T-helper 17 cell (primary cell): ENCODE data around the gene METTL4. TPM values are rescaled to one million over a fixed set of nuclear protein-coding genes. Genes with fewer than 3 reads are reported as not detected.
A peak's percentile ranks its signal among the peaks of the same experiment; 100 is the strongest.
"Not testable (repeated sequence)": the region's sequence is repeated elsewhere in the genome, so short reads cannot be mapped to it uniquely, and the experiment has no call there.

Experiments used
- ATAC-seq: fragments of 150-1000 bp; cut with Tn5 transposase; 2 replicates; pipeline ENCODE4 v1.10.0; 2021; ENCODE audit warnings: mild to moderate bottlenecking, moderate library complexity
- DNase-seq, 3 donors: peaks; one replicate each; pipeline versions ENCODE4 v3.0.0 to v3.0.0-alpha.2; 2020 to 2021
- H3K9me3 ChIP-seq: one replicate; pipeline ENCODE4 v1.7.0; 2013; ENCODE audit warnings: low read length, mild to moderate bottlenecking; ENCODE audit not compliant: control insufficient read depth, poor library complexity, severe bottlenecking
- H3K27ac Mint-ChIP-seq: one replicate; pipeline ENCODE4 v1.8.0; 2022; ENCODE audit warnings: mild to moderate bottlenecking, moderate library complexity, mixed read lengths
- H3K27me3 Mint-ChIP-seq: one replicate; pipeline ENCODE4 v1.8.0; 2022; ENCODE audit warnings: mixed read lengths
- H3K36me3 Mint-ChIP-seq: one replicate; pipeline ENCODE4 v1.8.0; 2022; ENCODE audit warnings: low read depth, mixed read lengths
- H3K4me1 Mint-ChIP-seq: one replicate; pipeline ENCODE4 v1.8.0; 2022; ENCODE audit warnings: mild to moderate bottlenecking, mixed read lengths
- H3K4me3 Mint-ChIP-seq: one replicate; pipeline ENCODE4 v1.8.0; 2022; ENCODE audit warnings: mild to moderate bottlenecking, moderate library complexity, mixed read lengths
- total RNA-seq, 4 donors: library from RNA in 2 of 4; stranded (reverse) in 2 of 4; gene quantifications; one replicate each; pipeline ENCODE4 v1.2.3 and lab custom pipeline; 2022 to 2026

The METTL4 gene
- total RNA-seq, 2 donors from 2014 or later = 13.7 to 14.1 TPM

DNA sequence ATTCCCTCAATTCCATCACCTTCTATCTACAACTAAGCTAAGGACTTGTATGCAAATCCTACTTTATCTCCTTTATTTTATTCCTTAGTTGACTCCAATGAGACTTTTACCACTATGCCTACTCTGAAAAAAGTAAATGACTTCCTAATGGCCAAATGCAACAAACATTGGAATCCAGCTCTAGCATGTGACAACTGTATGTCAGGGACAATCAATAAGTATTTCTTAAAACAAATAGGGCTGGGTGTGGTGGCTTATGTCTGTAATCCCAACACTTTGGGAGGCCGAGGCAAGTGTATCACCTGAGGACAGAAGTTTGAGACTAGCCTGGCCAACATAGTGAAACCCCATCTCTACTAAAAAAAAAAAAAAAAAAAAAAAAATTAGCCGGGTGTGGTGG, 21.8 kb downstream of the METTL4 start:
- DNase-seq (no peak), ATAC-seq (no peak)
- Mint-ChIP-seq H3K4me3 (no peak overlapping the region), H3K27me3 (no peaks in the 10 kb centered on the region), H3K4me1 (peaks cover 19% of the 10 kb centered on the region), H3K27ac (no peak overlapping the region), H3K36me3 (peaks cover 11% of the 10 kb centered on the region)
- H3K9me3 ChIP-seq = no peaks in the 10 kb centered on the region

DNA sequence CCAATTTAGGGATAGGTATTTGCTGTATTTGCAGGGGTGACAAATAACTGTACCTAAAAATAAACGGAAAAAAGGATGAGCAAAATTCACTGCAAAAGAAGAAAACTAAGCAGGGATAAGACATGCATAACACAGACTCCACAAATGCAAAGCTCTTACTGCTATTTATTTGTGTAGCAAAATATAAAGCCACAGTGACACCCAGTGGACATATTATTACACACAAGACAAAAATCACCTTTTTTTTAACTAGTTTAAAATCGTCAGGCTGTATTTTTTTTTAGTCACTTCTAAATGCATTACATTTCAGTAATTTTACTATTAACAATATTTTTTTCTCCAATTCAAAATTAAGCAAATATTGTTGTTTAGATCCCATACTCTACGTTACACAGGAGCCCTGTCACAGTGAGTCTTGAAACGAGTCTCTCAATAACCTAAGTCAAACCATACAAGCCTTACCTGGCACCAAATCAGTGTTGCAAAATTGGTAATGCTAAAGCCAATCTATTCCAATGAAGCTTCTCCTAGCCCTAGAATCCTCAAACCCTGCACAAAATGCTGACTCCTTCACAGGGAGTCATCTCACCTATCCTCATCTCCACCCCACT, 23.7 kb downstream of the METTL4 start:
- H3K9me3 ChIP-seq = no peaks in the 10 kb centered on the region
- Mint-ChIP-seq H3K27ac (peak overlapping the region; percentile 88), H3K4me1 (peaks cover 19% of the 10 kb centered on the region), H3K36me3 (peaks cover 11% of the 10 kb centered on the region), H3K27me3 (no peaks in the 10 kb centered on the region), H3K4me3 (no peak overlapping the region)
- DNase-seq (no peak), ATAC-seq (peak; percentile 63)

DNA sequence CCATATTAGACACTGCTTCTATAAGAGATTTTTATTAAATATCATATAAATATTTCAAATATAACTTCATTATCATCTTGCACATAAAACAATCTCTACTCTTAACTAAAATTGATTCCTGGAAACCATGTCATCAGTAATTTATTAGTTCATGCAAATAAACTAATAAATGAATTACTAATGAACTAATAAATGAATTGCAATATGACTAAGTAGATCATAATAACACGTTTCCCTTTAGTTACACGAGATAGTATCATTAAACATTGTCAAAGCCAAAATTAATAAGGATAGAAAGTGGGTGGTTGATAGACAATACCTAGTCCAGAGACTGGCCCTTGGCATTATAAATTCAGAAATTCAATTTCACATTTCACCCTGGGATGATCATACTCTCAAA, 26.1 kb downstream of the METTL4 start:
- DNase-seq = no peak
- no peak overlapping the region for H3K4me3 Mint-ChIP-seq
- peaks cover 15% of the 10 kb centered on the region for H3K4me1 Mint-ChIP-seq
- no peaks in the 10 kb centered on the region for H3K27me3 Mint-ChIP-seq
- no peak overlapping the region for H3K27ac Mint-ChIP-seq
- no peak for ATAC-seq
- H3K9me3 ChIP-seq = no peaks in the 10 kb centered on the region
- H3K36me3 Mint-ChIP-seq = peaks cover 7% of the 10 kb centered on the region

DNA sequence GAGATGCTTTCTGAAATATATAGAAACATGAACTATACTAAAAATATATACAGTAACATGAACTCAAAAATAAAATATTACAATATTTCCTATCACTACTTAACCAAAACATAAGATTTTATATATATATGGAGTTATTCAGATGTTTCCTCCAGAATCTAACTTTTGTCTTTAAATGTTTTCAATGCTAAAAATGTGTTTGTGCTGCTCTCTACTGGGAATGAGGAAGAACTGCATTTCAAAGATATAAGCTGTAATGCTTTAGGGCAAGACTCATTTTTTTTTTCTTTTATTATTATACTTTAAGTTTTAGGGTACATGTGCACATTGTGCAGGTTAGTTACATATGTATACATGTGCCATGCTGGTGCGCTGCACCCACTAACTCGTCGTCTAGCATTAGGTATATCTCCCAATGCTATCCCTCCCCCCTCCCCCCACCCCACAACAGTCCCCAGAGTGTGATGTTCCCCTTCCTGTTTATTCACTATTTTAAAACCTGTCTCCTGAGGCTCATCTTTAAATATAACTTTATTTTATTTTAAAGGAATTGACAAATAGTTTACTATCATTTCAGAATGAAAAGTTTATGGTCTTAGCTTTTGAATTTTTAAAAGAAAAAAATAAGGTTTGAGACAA, 29.3 kb downstream of the METTL4 start:
- H3K4me3 Mint-ChIP-seq, H3K27me3 Mint-ChIP-seq, H3K4me1 Mint-ChIP-seq, H3K36me3 Mint-ChIP-seq, H3K9me3 ChIP-seq, DNase-seq, H3K27ac Mint-ChIP-seq: not testable (repeated sequence)
- peak; percentile 51 for ATAC-seq

DNA sequence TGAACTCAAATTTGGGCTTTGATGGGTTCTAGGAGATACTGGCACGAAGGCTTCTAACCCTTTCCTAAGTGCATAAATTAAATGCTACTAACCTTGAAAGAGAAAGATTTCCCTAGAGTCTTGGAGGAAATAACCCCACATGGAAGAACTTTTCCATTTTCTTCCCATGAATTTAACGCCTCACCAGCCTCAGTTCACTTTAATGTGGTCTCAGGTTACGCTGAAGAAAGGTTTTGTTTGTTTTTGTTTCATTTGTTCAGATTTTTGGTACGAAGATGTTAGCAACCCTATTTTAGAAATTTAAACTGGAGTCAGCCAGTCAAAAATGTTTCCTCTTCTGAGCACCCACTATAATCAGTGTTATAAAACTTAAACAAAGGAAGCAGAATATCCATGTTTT, 30.7 kb downstream of the METTL4 start:
- Mint-ChIP-seq H3K36me3 (peaks cover 4% of the 10 kb centered on the region), H3K4me1 (peaks cover 4% of the 10 kb centered on the region), H3K27ac (no peak overlapping the region), H3K4me3 (no peak overlapping the region), H3K27me3 (no peaks in the 10 kb centered on the region)
- no peaks in the 10 kb centered on the region for H3K9me3 ChIP-seq
- ATAC-seq (no peak), DNase-seq (no peak)

DNA sequence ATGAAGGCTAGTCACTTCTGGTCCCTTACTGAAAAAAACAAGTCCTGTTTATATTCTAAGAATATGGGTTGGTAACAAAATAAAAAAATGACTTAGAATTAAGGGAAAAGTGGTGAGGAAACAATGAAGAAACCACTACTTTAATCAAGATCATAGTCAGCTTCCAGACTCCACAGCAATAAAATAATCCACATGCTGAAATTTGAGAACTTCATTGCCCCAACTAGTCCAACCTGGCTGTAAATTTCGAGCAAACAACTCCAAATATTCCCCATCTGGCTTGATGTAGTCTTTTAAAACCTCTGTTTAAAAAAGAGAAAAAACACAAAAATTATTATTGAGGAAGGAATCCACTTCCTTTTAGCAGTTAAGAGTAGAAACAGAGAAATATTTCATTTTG, 32.5 kb downstream of the METTL4 start:
- ATAC-seq = no peak
- no peak overlapping the region for H3K4me3 Mint-ChIP-seq
- no peaks in the 10 kb centered on the region for H3K27me3 Mint-ChIP-seq
- no peak for DNase-seq
- H3K9me3 ChIP-seq = no peaks in the 10 kb centered on the region
- peaks cover 4% of the 10 kb centered on the region for H3K4me1 Mint-ChIP-seq
- peaks cover 12% of the 10 kb centered on the region for H3K36me3 Mint-ChIP-seq
- H3K27ac Mint-ChIP-seq = no peak overlapping the region

DNA sequence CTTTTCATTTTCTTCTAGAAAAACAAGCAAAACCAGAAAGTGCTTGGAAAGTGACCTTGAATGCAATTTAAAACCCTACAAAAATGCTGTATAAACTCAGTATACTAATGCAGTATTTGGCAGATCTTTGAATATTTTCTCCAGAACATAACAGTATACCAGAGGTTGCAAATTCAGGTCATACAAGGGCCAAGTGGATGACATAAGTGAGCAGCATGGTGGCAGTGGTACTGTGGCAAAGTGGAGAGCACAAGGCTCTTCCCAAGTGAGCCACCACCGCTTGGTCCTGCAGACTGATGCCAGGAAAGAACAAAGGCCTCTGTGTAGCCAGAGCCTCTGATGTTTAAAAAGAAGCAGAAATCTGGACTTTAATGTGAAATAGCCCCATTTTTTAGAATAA, 33.1 kb downstream of the METTL4 start:
- no peak overlapping the region for H3K4me3 Mint-ChIP-seq
- ATAC-seq (no peak), DNase-seq (no peak)
- H3K4me1 Mint-ChIP-seq = peaks cover 4% of the 10 kb centered on the region
- H3K27me3 Mint-ChIP-seq = no peaks in the 10 kb centered on the region
- no peaks in the 10 kb centered on the region for H3K9me3 ChIP-seq
- H3K27ac Mint-ChIP-seq = no peak overlapping the region
- peaks cover 12% of the 10 kb centered on the region for H3K36me3 Mint-ChIP-seq

DNA sequence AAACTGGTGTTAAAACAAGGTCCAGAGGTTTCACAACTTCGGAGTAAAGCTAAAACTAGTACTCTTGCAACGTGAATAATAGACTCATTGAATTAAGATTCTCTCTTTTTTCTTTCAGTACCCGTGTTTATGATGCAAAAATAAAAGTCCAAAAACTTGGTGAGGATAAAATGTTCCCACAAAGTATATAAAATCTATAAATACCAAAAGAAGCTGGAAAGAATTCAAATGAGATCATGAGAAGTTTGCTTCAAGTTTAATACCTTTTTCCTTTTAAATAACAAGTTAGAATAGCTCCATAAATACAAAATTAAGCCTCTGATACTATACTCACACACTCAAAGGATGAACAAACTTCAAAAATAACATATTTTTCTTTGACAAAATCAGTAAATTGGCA, 34.0 kb downstream of the METTL4 start:
- no peak overlapping the region for H3K4me3 Mint-ChIP-seq
- no peak for DNase-seq
- no peak for ATAC-seq
- H3K27ac Mint-ChIP-seq = no peak overlapping the region
- H3K27me3 Mint-ChIP-seq = no peaks in the 10 kb centered on the region
- H3K9me3 ChIP-seq = no peaks in the 10 kb centered on the region
- H3K36me3 Mint-ChIP-seq = peaks cover 12% of the 10 kb centered on the region
- peaks cover 4% of the 10 kb centered on the region for H3K4me1 Mint-ChIP-seq

DNA sequence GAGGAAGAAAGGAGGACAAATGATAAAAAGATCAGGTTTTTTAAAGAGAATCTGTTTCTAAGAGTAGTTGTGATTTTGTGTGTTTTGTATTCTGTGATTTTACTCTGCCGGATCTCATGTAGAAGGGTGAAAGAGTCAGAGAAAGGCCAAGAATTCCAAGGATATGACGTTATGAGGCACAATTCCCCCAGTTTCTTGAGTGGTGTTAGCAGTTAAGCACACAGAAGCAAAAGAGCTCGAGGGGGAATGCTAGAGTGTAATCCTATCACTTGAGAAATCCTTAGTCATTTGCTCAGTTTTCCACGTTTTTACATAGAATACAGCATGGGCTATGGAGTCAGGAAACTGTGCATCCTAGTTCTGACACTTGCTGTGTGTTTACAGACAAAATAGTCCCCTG, 34.8 kb downstream of the METTL4 start:
- no peak for ATAC-seq
- Mint-ChIP-seq H3K4me3 (no peak overlapping the region), H3K27me3 (no peaks in the 10 kb centered on the region), H3K36me3 (peaks cover 12% of the 10 kb centered on the region), H3K4me1 (peaks cover 4% of the 10 kb centered on the region), H3K27ac (no peak overlapping the region)
- DNase-seq = no peak
- H3K9me3 ChIP-seq = no peaks in the 10 kb centered on the region

DNA sequence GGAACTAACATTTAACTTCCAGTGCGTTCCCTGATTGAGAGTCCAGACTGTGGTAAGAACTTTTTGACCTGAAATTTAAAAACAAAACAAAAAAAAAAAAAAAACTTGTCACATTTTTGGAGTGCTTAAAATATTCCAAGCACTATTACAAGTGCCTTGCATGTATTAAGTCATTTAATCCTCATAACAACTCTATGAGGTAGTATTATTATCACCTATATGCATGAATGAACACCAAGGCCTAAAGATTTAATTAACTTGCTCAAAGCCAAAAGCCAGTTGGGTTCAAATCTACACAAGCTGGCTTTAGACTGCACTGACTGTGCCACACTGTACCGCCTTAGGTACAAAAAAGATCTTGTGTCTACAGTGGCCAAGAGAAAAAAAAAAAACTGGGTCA, 35.2 kb downstream of the METTL4 start:
- Mint-ChIP-seq H3K27ac (no peak overlapping the region), H3K4me3 (no peak overlapping the region), H3K4me1 (peaks cover 4% of the 10 kb centered on the region), H3K27me3 (no peaks in the 10 kb centered on the region), H3K36me3 (peaks cover 12% of the 10 kb centered on the region)
- H3K9me3 ChIP-seq = no peaks in the 10 kb centered on the region
- DNase-seq = no peak
- ATAC-seq = no peak

DNA sequence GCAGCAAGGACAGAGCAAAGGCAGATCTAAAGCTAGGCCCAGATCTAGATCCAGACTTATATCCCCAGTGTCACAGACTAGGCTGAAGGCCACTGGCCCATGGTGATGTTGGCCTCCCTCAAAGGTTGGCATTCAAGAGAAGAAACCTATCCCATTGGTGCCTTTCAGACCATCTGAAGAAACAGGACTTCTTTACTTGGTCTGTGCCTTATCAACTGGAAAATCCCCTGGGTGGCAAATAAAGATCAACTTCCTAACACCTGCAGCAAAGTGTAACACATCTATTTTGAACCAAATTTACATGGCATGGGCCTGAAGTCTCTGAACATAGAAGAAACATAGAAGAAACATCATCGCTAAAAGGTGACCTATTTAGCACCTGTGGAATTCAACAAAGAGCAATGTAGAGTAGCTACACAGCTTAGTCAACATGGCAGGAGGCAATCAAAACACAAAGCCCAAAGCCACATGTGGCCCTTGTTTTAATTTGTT, 35.8 kb downstream of the METTL4 start:
- no peak for ATAC-seq
- no peak overlapping the region for H3K27ac Mint-ChIP-seq
- DNase-seq = no peak
- peaks cover 12% of the 10 kb centered on the region for H3K36me3 Mint-ChIP-seq
- H3K4me1 Mint-ChIP-seq = peaks cover 4% of the 10 kb centered on the region
- H3K27me3 Mint-ChIP-seq = no peaks in the 10 kb centered on the region
- H3K9me3 ChIP-seq = no peaks in the 10 kb centered on the region
- H3K4me3 Mint-ChIP-seq = no peak overlapping the region

DNA sequence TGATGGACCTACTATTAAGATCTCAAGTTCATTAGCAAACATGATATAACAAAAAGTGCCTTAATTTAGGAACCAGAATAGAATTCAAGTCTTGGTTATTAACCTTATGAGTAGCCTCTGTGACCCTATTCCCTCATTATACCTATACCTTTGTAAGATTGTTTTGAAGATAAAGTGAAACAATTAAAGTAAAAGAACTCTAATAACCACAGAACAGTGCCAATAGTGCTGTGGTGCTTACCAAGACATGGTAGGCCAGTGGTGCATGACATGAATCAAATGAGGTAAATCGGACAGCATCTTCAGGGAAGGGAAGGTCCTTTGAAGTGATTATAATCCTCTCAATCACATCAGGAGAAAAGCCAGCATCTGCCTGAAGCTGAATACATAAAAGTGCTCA, 36.4 kb downstream of the METTL4 start:
- peaks cover 12% of the 10 kb centered on the region for H3K36me3 Mint-ChIP-seq
- DNase-seq (no peak), ATAC-seq (no peak)
- peaks cover 4% of the 10 kb centered on the region for H3K4me1 Mint-ChIP-seq
- no peaks in the 10 kb centered on the region for H3K9me3 ChIP-seq
- no peak overlapping the region for H3K27ac Mint-ChIP-seq
- no peaks in the 10 kb centered on the region for H3K27me3 Mint-ChIP-seq
- H3K4me3 Mint-ChIP-seq = no peak overlapping the region

DNA sequence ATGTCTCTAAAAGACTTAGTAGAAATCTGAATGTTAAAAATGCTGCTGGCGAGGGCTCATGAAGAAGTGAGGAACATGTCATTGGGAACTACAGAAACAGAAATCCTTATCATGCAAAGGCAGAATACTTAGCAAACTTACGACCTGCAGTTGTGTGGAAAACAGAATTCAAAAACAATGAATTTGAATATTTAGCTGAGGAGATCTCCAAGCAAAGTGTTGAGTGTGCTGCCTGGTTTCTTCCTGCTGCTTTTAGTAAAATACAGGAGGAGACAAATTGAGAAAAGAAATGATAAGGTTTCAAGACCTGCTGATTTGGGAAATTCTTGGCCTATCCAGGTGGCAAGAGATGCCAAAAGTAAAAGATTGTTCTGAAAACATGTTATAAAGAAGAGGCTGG, 38.5 kb downstream of the METTL4 start:
- Mint-ChIP-seq H3K27ac (no peak overlapping the region), H3K36me3 (peaks cover 16% of the 10 kb centered on the region), H3K4me3 (no peak overlapping the region), H3K4me1 (peaks cover 4% of the 10 kb centered on the region), H3K27me3 (no peaks in the 10 kb centered on the region)
- DNase-seq (no peak), ATAC-seq (no peak)
- H3K9me3 ChIP-seq = no peaks in the 10 kb centered on the region

DNA sequence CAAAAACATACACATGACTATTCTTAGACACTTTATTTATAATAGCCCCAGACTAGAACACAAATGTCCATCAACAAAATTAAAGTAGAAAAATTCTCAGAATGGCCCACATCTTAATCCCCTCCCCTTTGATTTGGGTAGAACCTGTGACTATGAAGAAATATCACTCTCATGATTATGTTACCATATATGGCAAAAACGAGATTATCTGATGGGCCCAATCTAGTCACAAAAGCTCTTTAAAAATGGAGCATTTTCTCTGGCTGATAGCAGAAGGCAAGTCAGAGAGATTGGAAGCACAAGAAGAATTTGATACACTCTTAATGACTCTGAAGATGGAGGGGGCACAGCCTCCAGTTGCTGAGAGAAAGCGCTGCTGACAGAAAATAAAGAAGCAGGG, 39.6 kb downstream of the METTL4 start:
- ATAC-seq (no peak), DNase-seq (no peak)
- Mint-ChIP-seq H3K4me1 (peaks cover 4% of the 10 kb centered on the region), H3K27ac (no peak overlapping the region), H3K4me3 (no peak overlapping the region), H3K27me3 (no peaks in the 10 kb centered on the region), H3K36me3 (peaks cover 16% of the 10 kb centered on the region)
- H3K9me3 ChIP-seq = no peaks in the 10 kb centered on the region
